KOPT-K1 (cell line): Measurements from ENCODE around the gene NBL1.

Experiments used
- H3K27ac ChIP-seq: fragments of 200-600 bp; sonication (generic); 2 replicates; pipeline ENCODE4 v1.5.1; 2016; ENCODE audit warnings: antibody characterized with exemption, mild to moderate bottlenecking, low read depth, low read length; ENCODE audit not compliant: poor library complexity, severe bottlenecking
- H3K36me3 ChIP-seq: fragments of 200-600 bp; sonication (generic); 2 replicates; pipeline ENCODE4 v1.5.1; 2017; ENCODE audit warnings: antibody characterized with exemption, mild to moderate bottlenecking, low read length, moderate library complexity; ENCODE audit not compliant: insufficient read depth
- H3K9me3 ChIP-seq: fragments of 200-600 bp; sonication (generic); 2 replicates; pipeline ENCODE4 v1.5.1; 2017; ENCODE audit warnings: antibody characterized with exemption, low read length, mild to moderate bottlenecking; ENCODE audit not compliant: insufficient read depth, poor library complexity, severe bottlenecking

The NBL1 gene

GRCh38 chr1:19648239-19648638 is 4.1 kb downstream of the NBL1 start:
- Histone ChIP-seq H3K9me3 (no peaks in the 10 kb centered on the region), H3K27ac (no peak overlapping the region), H3K36me3 (no peaks in the 10 kb centered on the region)

- H3K9me3 ChIP-seq = no peaks in the 10 kb centered on the region
- H3K27ac ChIP-seq = no peak overlapping the region
Measured at GRCh38 chr1:19648689-19649088, 4.6 kb downstream of the NBL1 start.

GRCh38 chr1:19650416-19651140 is 6.5 kb downstream of the NBL1 start:
- no peaks in the 10 kb centered on the region for H3K9me3 ChIP-seq
- H3K27ac ChIP-seq = no peak overlapping the region
- no peaks in the 10 kb centered on the region for H3K36me3 ChIP-seq

More at GRCh38 chr1:19648689-19649088, 4.6 kb downstream of the NBL1 start:
- no peaks in the 10 kb centered on the region for H3K36me3 ChIP-seq

- Histone ChIP-seq H3K27ac (no peak overlapping the region), H3K36me3 (no peaks in the 10 kb centered on the region), H3K9me3 (no peaks in the 10 kb centered on the region)
Measured at GRCh38 chr1:19651141-19651737, 7.1 kb downstream of the NBL1 start.

- no peak overlapping the region for H3K27ac ChIP-seq
Measured at GRCh38 chr1:19654386-19654785, 10.3 kb downstream of the NBL1 start.

GRCh38 chr1:19654886-19655717 is 11.0 kb downstream of the NBL1 start:
- no peak overlapping the region for H3K27ac ChIP-seq
- H3K36me3 ChIP-seq = no peaks in the 10 kb centered on the region
- no peaks in the 10 kb centered on the region for H3K9me3 ChIP-seq

More at GRCh38 chr1:19654386-19654785, 10.3 kb downstream of the NBL1 start:
- no peaks in the 10 kb centered on the region for H3K36me3 ChIP-seq
- no peaks in the 10 kb centered on the region for H3K9me3 ChIP-seq

- Histone ChIP-seq H3K9me3 (no peaks in the 10 kb centered on the region), H3K27ac (no peak overlapping the region), H3K36me3 (no peaks in the 10 kb centered on the region)
Measured at GRCh38 chr1:19655718-19656080, 11.6 kb downstream of the NBL1 start.

GRCh38 chr1:19656134-19656779 is 12.1 kb downstream of the NBL1 start:
- Histone ChIP-seq H3K9me3 (no peaks in the 10 kb centered on the region), H3K27ac (no peak overlapping the region), H3K36me3 (no peaks in the 10 kb centered on the region)

GRCh38 chr1:19656780-19657466 is 12.8 kb downstream of the NBL1 start:
- no peak overlapping the region for H3K27ac ChIP-seq
- H3K36me3 ChIP-seq = no peaks in the 10 kb centered on the region
- no peaks in the 10 kb centered on the region for H3K9me3 ChIP-seq

- Histone ChIP-seq H3K27ac (no peak overlapping the region), H3K36me3 (no peaks in the 10 kb centered on the region), H3K9me3 (no peaks in the 10 kb centered on the region)
Measured at GRCh38 chr1:19657511-19657910, 13.4 kb downstream of the NBL1 start.

- Histone ChIP-seq H3K27ac (no peak overlapping the region), H3K9me3 (no peaks in the 10 kb centered on the region), H3K36me3 (no peaks in the 10 kb centered on the region)
Measured at GRCh38 chr1:19658186-19658585, 14.1 kb downstream of the NBL1 start.

- Histone ChIP-seq H3K27ac (no peak overlapping the region), H3K36me3 (no peaks in the 10 kb centered on the region), H3K9me3 (no peaks in the 10 kb centered on the region)
Measured at GRCh38 chr1:19661721-19662228, 17.7 kb downstream of the NBL1 start.

- H3K36me3 ChIP-seq = no peaks in the 10 kb centered on the region
- H3K9me3 ChIP-seq = no peaks in the 10 kb centered on the region
- H3K27ac ChIP-seq = no peak overlapping the region
Measured at GRCh38 chr1:19662313-19662712, 18.2 kb downstream of the NBL1 start.

GRCh38 chr1:19664453-19665185 is 20.5 kb downstream of the NBL1 start, which contains the start of gene HTR6:
HTR6 (plus strand) TSS chr1:19664875; CDS start chr1:19665754, 879 bp downstream.
- no peak within 1 kb of the TSS for H3K27ac ChIP-seq
- H3K36me3 ChIP-seq = no peaks in the 10 kb centered on the region
- H3K9me3 ChIP-seq = no peaks in the 10 kb centered on the region
